Thyroid gland (tissue), 4 donors: ENCODE data around the gene WDCP. TPM values are rescaled to one million over a fixed set of nuclear protein-coding genes. Genes with fewer than 3 reads are reported as not detected.

Experiments used
- DNase-seq, 2 donors: peaks; one replicate each; pipeline ENCODE4 v3.0.0-alpha.2; 2019
- H3K27ac ChIP-seq, 3 donors: fragments of 200-600 bp; sonication (generic); 1 replicate in 2 of 3; 2 replicates in 1 of 3; pipeline ENCODE4 v1.5.1; 2016 to 2019; ENCODE audit warnings: mild to moderate bottlenecking in 1 of 3, moderate library complexity in 1 of 3
- H3K27me3 ChIP-seq: fragments of 200-600 bp; sonication (generic); one replicate; pipeline ENCODE4 v1.5.1; 2019
- H3K36me3 ChIP-seq, 2 donors: fragments of 200-600 bp; sonication (generic); one replicate each; pipeline ENCODE4 v1.5.1; 2016 to 2019
- H3K4me1 ChIP-seq, 2 donors: fragments of 200-600 bp; sonication (generic); one replicate each; pipeline ENCODE4 v1.5.1; 2017 to 2019
- H3K4me3 ChIP-seq, 3 donors: fragments of 200-600 bp; sonication (generic); replicated peaks in 1 of 3; 1 replicate in 2 of 3; 2 replicates in 1 of 3; pipeline ENCODE4 v1.5.1; 2016; ENCODE audit warnings: mild to moderate bottlenecking in 1 of 3
- H3K9me3 ChIP-seq: fragments of 200-600 bp; sonication (generic); one replicate; pipeline ENCODE4 v1.5.1; 2017
- CTCF ChIP-seq, 6 experiments: fragments of 200-600 bp in 3 of 6; fragments of 450-650 bp in 3 of 6; sonication (generic) in 3 of 6; IDR thresholded peaks; one replicate each; pipeline ENCODE4 v1.5.1; 2016 to 2019; ENCODE audit warnings: antibody characterized with exemption in 6 of 6, mild to moderate bottlenecking in 2 of 6, inconsistent platforms in 1 of 6, moderate library complexity in 1 of 6
- POLR2A ChIP-seq, 2 donors: fragments of 450-650 bp; IDR thresholded peaks; one replicate each; pipeline ENCODE4 v1.6.1; 2017; ENCODE audit warnings: antibody characterized with exemption in 2 of 2, mild to moderate bottlenecking in 2 of 2, moderate library complexity in 1 of 2
- WGBS, 2 donors: methylation state at CpG; one replicate each; pipeline ENCODE4 v1.1.5; 2017; 5-methylcytosine and 5-hydroxymethylcytosine counted together
- intact Hi-C: fragments of 100-400 bp; cut with DNase I; formaldehyde crosslinking; loops from one replicate; pipeline ENCODE4 v1.15.1; 2023
- total RNA-seq, 4 donors: library from RNA; depleted of rRNA; stranded (reverse); fragments of >200 nt; gene quantifications; one replicate each; pipeline ENCODE4 v1.2.3, GENCODE V29; 2016

The WDCP gene
- total RNA-seq, 4 donors from 2014 or later, result 3.0 to 6.0 (median 4.6) TPM

GRCh38 chr2:24009367-24009679 is 37.9 kb downstream of the WDCP start:
- DNase-seq, result no peak
- H3K27me3 ChIP-seq, result peaks cover 13% of the 10 kb centered on the region
- H3K9me3 ChIP-seq, result no peaks in the 10 kb centered on the region
- WGBS, 2 donors, result 57 to 80% methylated on average over 9 of the region's 9 CpGs
- intact Hi-C loops, result no loop called here
- peaks cover 4 to 9% of the 10 kb centered on the region in 2 donors for H3K4me1 ChIP-seq
- H3K4me3 ChIP-seq, result no peak overlapping the region
- no peak for TF ChIP-seq POLR2A (IDR thresholded peaks at IDR 0.05)
- H3K36me3 ChIP-seq, result no peaks in the 10 kb centered on the region
- no peak overlapping the region for H3K27ac ChIP-seq

DNA sequence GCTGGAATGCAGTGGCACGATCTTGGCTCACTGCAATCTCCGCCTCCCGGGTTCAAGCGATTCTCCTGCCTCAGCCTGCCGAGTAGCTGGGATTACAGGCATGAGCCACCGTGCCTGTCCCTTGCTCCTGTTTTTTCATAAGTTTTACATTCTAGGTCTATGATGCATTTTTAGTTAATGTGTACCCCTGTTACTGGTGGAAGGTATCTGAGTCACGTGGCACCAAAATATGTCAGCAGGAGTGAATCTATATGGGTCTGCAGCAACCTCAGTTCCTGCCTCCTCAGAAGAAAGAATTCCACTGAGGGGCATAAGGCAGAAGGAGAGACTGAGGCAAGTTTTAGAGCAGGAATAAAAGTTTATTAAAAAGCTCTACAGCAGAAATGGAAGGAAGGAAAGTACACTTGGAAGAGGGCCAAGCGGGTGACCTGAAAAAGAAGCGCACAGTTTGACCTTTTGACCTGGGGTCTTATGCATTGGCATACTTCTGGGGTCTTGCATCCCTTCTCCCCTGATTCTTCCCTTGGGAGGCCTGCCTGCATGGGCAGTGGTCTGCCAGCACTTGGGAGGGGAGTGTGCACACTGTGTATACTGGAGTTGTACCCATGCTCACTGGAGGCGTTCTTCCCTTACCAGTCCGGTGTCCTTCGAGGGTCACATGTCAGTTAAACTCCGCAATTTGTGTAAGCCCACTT is 38.4 kb downstream of the WDCP start:
- peaks cover 4 to 9% of the 10 kb centered on the region in 2 donors for H3K4me1 ChIP-seq
- no peaks in the 10 kb centered on the region for H3K9me3 ChIP-seq
- no peak overlapping the region for H3K27ac ChIP-seq
- H3K4me3 ChIP-seq, result no peak overlapping the region
- TF ChIP-seq POLR2A (IDR thresholded peaks at IDR 0.05), result no peak
- TF ChIP-seq CTCF (IDR thresholded peaks at IDR 0.05), result no peak
- intact Hi-C loops, result no loop called here
- 80 to 83% methylated on average over 13 of the region's 13 CpGs for WGBS, 2 donors
- H3K27me3 ChIP-seq, result peaks cover 13% of the 10 kb centered on the region
- no peak for DNase-seq
- no peaks in the 10 kb centered on the region for H3K36me3 ChIP-seq

GRCh38 chr2:24007693-24008092 is 39.5 kb downstream of the WDCP start:
- no peaks in the 10 kb centered on the region for H3K9me3 ChIP-seq
- peaks cover 13% of the 10 kb centered on the region for H3K27me3 ChIP-seq
- no peaks in the 10 kb centered on the region for H3K36me3 ChIP-seq
- intact Hi-C loops, result no loop called here
- peaks cover 4 to 9% of the 10 kb centered on the region in 2 donors for H3K4me1 ChIP-seq
- no peak overlapping the region for H3K4me3 ChIP-seq
- H3K27ac ChIP-seq, result no peak overlapping the region
- no peak for DNase-seq
- no peak for TF ChIP-seq POLR2A (IDR thresholded peaks at IDR 0.05)
- TF ChIP-seq CTCF (IDR thresholded peaks at IDR 0.05), result no peak

- no peak overlapping the region for H3K27ac ChIP-seq
- 73 to 76% methylated on average over 1 of the region's 1 CpG for WGBS, 2 donors
- no peak overlapping the region for H3K4me3 ChIP-seq
- peaks cover 0 to under 1% of the 10 kb centered on the region in 2 donors for H3K36me3 ChIP-seq
- no peaks in the 10 kb centered on the region for H3K27me3 ChIP-seq
- no peaks in the 10 kb centered on the region for H3K9me3 ChIP-seq
- no peak for TF ChIP-seq CTCF (IDR thresholded peaks at IDR 0.05)
- no peak for TF ChIP-seq POLR2A (IDR thresholded peaks at IDR 0.05)
- no peaks in the 10 kb centered on the region for H3K4me1 ChIP-seq
- intact Hi-C loops, result no loop called here
- DNase-seq, result no peak
Observed at GRCh38 chr2:23994567-23994966, 52.6 kb downstream of the WDCP start.

DNA sequence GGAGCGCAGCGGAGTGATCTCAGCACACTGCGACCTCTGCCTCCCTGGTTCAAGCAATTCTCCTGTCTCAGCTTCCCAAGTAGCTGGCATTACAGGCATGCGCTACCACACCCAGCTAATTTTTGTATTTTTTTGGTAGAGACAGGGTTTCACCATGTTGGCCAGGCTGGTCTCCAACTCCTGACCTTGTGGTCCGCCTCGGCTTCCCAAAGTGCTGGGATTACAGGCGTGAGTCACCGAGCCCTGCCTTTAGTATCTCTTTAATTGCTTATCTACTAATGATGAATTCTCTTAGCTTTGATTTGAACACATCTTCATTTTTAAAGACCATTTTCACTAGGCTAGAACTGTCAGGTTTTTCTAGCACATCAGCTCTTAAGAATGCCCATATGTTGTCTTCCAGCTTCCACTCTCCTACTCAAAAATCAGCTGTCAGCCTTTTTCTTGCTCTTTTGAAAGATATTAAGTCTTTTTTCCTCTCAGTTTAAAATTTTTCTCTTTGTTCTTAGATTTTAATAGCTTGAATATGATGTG is 53.4 kb downstream of the WDCP start:
- H3K27ac ChIP-seq, result no peak overlapping the region

More for the DNA sequence above, 53.4 kb downstream of the WDCP start:
- Histone ChIP-seq H3K4me1 (no peaks in the 10 kb centered on the region), H3K36me3 (no peaks in the 10 kb centered on the region), H3K4me3 (no peak overlapping the region), H3K9me3 (no peaks in the 10 kb centered on the region), H3K27me3 (no peaks in the 10 kb centered on the region)
- DNase-seq, result no peak
- 99% methylated on average over 8 of the region's 8 CpGs for WGBS, 2 donors
- TF ChIP-seq CTCF (IDR thresholded peaks at IDR 0.05) (no peak), POLR2A (IDR thresholded peaks at IDR 0.05) (no peak)
- intact Hi-C loops, result no loop called here
